ENCODE results near the gene INPP5J. TPM values are rescaled to one million over a fixed set of nuclear protein-coding genes. Genes with fewer than 3 reads are reported as not detected.

The INPP5J gene
- total RNA-seq, 1 donor from 2014 or later = 0.16 TPM

DNA sequence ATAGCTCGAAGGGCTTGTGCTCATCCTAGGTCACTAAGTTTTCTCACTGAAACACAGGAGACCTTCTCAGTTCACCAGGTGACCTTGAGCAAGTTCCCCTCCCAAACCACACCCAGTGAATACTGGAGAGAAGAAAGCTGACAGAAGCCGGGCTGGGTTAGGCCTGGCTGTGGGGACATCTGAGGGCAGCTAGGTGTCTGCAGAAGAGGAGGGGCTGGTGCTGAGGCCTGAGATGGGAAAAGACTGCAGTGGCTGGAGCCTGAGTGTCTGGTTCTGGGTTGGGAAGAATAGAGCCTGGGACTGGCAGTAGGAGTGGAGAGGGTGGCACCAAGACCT lies 602 bp upstream of the INPP5J start:
- DNase-seq (no peak), ATAC-seq (ENCODE audit: low read depth) (no peak)
- no peak for TF ChIP-seq CTCF (IDR thresholded peaks at IDR 0.05)
- Mint-ChIP-seq H3K27ac (no peak overlapping the region), H3K9me3 (no peaks in the 10 kb centered on the region), H3K36me3 (ENCODE audit: low read depth) (no peaks in the 10 kb centered on the region), H3K27me3 (peaks cover under 1% of the 10 kb centered on the region), H3K4me3 (no peak overlapping the region), H3K4me1 (peaks cover under 1% of the 10 kb centered on the region)
- ChIA-PET CTCF (no interaction called here), POLR2A (no interaction called here)
- intact Hi-C loops (cut with micrococcal nuclease) = no loop called here

GRCh38 chr22:31123292-31123602 lies 481 bp downstream of the INPP5J start:
- CTCF ChIA-PET = no interaction called here
- Mint-ChIP-seq H3K9me3 (no peaks in the 10 kb centered on the region), H3K27ac (no peak overlapping the region)

GRCh38 chr22:31124290-31124689 lies 1.5 kb downstream of the INPP5J start:
- Mint-ChIP-seq H3K4me1 (peaks cover 4% of the 10 kb centered on the region), H3K4me3 (no peak overlapping the region), H3K9me3 (no peaks in the 10 kb centered on the region), H3K27me3 (peaks cover 9% of the 10 kb centered on the region), H3K27ac (no peak overlapping the region), H3K36me3 (ENCODE audit: low read depth) (no peaks in the 10 kb centered on the region)
- intact Hi-C loops (cut with micrococcal nuclease) = no loop called here
- ATAC-seq (ENCODE audit: low read depth) = no peak
- TF ChIP-seq CTCF (IDR thresholded peaks at IDR 0.05) = no peak
- ChIA-PET POLR2A (no interaction called here), CTCF (no interaction called here)
- DNase-seq = no peak

More at GRCh38 chr22:31123292-31123602, 481 bp downstream of the INPP5J start:
- DNase-seq (no peak), ATAC-seq (ENCODE audit: low read depth) (no peak)
- intact Hi-C loops (cut with micrococcal nuclease) = no loop called here
- no peak overlapping the region for H3K4me3 Mint-ChIP-seq
- H3K36me3 Mint-ChIP-seq (ENCODE audit: low read depth) = no peaks in the 10 kb centered on the region
- H3K27me3 Mint-ChIP-seq = peaks cover 7% of the 10 kb centered on the region
- TF ChIP-seq CTCF (IDR thresholded peaks at IDR 0.05) = no peak
- H3K4me1 Mint-ChIP-seq = peaks cover 4% of the 10 kb centered on the region
- POLR2A ChIA-PET = no interaction called here

DNA sequence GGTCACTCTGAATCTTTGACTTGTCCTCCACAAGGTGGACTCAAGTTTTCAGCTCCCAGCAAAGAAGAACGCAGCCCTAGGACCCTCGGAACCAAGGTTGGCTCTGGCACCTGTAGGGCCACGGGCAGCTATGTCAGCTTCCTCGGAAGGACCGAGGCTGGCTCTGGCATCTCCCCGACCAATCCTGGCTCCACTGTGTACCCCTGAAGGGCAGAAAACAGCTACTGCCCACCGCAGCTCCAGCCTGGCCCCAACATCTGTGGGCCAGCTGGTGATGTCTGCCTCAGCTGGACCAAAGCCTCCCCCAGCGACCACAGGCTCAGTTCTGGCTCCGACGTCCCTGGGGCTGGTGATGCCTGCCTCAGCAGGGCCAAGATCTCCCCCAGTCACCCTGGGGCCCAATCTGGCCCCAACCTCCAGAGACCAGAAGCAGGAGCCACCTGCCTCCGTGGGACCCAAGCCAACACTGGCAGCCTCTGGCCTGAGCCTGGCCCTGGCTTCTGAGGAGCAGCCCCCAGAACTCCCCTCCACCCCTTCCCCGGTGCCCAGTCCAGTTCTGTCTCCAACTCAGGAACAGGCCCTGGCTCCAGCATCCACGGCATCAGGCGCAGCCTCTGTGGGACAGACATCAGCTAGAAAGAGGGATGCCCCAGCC lies 2.2 kb downstream of the INPP5J start:
- no peaks in the 10 kb centered on the region for H3K9me3 Mint-ChIP-seq
- CTCF ChIA-PET = no interaction called here
- POLR2A ChIA-PET = no interaction called here
- intact Hi-C loops (cut with micrococcal nuclease) = no loop called here
- ATAC-seq (ENCODE audit: low read depth) (no peak), DNase-seq (no peak)
- no peak for TF ChIP-seq CTCF (IDR thresholded peaks at IDR 0.05)
- no peak overlapping the region for H3K27ac Mint-ChIP-seq
- peaks cover 4% of the 10 kb centered on the region for H3K4me1 Mint-ChIP-seq
- H3K27me3 Mint-ChIP-seq = peaks cover 9% of the 10 kb centered on the region
- no peaks in the 10 kb centered on the region for H3K36me3 Mint-ChIP-seq (ENCODE audit: low read depth)
- H3K4me3 Mint-ChIP-seq = no peak overlapping the region

DNA sequence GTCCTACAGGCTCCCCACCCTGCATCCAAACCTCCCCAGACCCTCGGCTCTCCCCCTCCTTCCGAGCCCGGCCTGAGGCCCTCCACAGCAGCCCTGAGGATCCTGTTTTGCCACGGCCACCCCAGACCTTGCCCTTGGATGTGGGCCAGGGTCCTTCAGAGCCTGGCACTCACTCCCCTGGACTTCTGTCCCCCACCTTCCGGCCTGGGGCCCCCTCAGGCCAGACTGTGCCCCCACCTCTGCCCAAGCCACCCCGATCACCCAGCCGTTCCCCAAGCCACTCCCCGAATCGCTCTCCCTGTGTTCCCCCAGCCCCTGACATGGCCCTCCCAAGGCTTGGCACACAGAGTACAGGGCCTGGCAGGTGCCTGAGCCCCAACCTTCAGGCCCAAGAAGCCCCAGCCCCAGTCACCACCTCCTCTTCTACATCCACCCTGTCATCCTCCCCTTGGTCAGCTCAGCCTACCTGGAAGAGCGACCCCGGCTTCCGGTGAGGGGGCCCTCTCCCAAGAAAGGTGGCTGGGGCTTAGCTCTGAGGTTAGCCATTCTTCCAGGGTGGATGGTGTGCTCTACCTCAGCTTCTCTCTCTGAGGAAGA lies 2.9 kb downstream of the INPP5J start:
- peaks cover 9% of the 10 kb centered on the region for H3K27me3 Mint-ChIP-seq
- no peaks in the 10 kb centered on the region for H3K36me3 Mint-ChIP-seq (ENCODE audit: low read depth)
- peaks cover 4% of the 10 kb centered on the region for H3K4me1 Mint-ChIP-seq
- no peak overlapping the region for H3K27ac Mint-ChIP-seq
- intact Hi-C loops (cut with micrococcal nuclease) = no loop called here
- TF ChIP-seq CTCF (IDR thresholded peaks at IDR 0.05) = no peak
- ChIA-PET CTCF (no interaction called here), POLR2A (no interaction called here)
- ATAC-seq (ENCODE audit: low read depth) (no peak), DNase-seq (no peak)
- H3K4me3 Mint-ChIP-seq = no peak overlapping the region
- H3K9me3 Mint-ChIP-seq = no peaks in the 10 kb centered on the region

Measured in activated B cell treated with CpG ODN at 0.5 μM for 24 hours (primary cell).